GM13977 (cell line): Measurements from ENCODE around the gene NLRC5.

ENCODE experiments used
- DNase-seq: peaks from one replicate; pipeline ENCODE4 v3.0.0; 2012; ENCODE audit warnings: low spot score
- in situ Hi-C: fragments of 300-500 bp; cut with MboI; formaldehyde crosslinking; loops from one replicate; pipeline ENCODE4 v1.12.0; 2022; ENCODE audit warnings: low sequenced_read_pairs, low pct_unique_long_range_greater_than_20kb, mixed read lengths, inconsistent platforms; ENCODE audit not compliant: unreplicated experiment
- TF ChIP-seq, protein P1 (sequence below): IDR thresholded peaks from 2 replicates; pipeline ENCODE4 v1.5.1; 2012; ENCODE audit warnings: mild to moderate bottlenecking, control low read depth; ENCODE audit not compliant: insufficient read depth; ENCODE audit errors: extremely low read depth, missing control alignments

The NLRC5 gene

DNA sequence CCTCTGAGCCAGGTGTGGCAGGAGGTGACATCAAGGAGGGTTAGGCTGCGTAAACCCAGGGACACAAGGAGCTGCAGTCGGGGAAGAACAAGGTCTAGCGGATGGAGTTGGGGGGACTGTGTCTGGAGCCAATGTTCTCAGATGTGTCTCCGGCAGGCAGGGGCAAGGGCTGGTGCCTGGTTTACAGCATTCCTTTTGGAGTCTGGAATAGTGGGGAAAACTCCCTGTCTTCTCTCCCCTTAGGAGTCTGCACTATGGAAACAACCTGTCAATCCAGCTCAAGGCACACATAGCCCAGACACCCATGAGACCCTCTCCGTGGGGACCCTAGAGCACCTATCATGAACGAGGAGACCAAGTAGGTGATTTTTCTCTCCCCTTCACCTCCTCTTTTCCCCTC, 27.5 kb downstream of the NLRC5 start:
- TF ChIP-seq, protein P1, sequence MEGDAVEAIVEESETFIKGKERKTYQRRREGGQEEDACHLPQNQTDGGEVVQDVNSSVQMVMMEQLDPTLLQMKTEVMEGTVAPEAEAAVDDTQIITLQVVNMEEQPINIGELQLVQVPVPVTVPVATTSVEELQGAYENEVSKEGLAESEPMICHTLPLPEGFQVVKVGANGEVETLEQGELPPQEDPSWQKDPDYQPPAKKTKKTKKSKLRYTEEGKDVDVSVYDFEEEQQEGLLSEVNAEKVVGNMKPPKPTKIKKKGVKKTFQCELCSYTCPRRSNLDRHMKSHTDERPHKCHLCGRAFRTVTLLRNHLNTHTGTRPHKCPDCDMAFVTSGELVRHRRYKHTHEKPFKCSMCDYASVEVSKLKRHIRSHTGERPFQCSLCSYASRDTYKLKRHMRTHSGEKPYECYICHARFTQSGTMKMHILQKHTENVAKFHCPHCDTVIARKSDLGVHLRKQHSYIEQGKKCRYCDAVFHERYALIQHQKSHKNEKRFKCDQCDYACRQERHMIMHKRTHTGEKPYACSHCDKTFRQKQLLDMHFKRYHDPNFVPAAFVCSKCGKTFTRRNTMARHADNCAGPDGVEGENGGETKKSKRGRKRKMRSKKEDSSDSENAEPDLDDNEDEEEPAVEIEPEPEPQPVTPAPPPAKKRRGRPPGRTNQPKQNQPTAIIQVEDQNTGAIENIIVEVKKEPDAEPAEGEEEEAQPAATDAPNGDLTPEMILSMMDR: no peak
- no peak for DNase-seq

DNA sequence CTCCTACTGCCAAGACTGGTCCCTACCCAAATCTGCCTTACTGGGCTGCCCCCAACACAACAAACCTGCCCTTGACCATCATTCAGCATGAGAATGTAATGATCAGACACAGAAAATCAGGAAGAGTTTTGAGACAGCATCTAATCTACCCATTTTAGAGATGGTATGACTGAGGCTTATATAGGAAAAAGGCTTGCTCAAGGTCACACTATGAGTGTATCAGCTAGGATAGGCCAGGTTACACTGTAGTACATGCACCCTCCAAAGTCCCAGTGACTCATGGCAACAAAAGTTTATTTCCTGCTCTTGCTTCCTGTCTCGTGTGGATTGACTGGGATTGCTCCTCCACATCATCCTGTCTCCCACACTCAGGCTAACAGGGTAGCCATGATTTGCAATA, 27.9 kb downstream of the NLRC5 start:
- TF ChIP-seq, protein P1: no peak
- DNase-seq: no peak
- in situ Hi-C loops: no loop called here

More for the DNA sequence above, 27.5 kb downstream of the NLRC5 start:
- in situ Hi-C loops: no loop called here

DNA sequence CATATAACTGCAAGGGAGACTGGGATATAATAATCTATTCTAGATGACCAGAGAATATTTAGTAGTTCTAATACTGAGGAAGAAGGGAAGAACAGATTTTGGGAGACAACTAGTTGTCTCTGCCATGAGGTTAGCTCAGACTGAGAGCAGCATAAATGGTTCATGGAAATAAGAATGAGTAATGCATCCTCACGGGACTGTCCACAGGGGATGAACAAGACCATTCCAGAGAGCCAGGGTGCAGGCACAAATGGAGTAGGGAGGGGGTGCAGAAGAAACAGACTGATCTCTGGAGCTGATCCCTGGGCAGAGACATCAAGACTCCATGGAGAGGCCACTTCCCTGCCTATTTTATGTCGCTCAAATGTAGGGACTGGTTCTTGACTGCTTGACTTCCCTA, 30.4 kb downstream of the NLRC5 start:
- in situ Hi-C loops: no loop called here
- TF ChIP-seq, protein P1: no peak
- DNase-seq: no peak

DNA sequence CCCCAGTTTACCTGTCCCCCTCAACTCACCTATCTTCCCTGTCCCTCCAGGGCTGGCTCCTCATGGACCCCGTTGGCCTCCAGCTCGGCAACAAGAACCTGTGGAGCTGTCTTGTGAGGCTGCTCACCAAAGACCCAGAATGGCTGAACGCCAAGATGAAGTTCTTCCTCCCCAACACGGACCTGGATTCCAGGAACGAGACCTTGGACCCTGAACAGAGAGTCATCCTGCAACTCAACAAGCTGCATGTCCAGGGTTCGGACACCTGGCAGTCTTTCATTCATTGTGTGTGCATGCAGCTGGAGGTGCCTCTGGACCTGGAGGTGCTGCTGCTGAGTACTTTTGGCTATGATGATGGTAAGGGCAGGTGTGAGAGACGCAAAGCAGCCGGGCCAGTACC, 31.3 kb downstream of the NLRC5 start:
- no peak for DNase-seq
- in situ Hi-C loops: no loop called here
- TF ChIP-seq, protein P1: no peak

DNA sequence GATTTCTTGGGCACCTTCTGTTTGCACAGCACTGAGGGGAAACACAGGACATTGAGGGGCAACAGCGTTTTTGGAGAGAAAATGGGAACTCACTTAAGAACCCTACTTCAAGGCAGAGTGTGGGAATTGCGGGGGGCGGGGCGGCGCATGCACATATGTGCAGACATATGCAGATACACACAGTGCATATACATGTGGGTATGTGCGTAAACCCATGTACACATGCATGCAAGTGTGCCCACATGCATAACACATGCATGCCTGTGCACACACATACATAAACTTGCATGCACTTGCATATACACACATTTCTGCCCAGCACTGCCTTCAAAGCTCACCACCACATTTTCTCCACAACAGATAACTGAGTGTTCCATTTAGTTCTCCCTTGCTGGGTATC, 32.4 kb downstream of the NLRC5 start:
- in situ Hi-C loops: no loop called here
- TF ChIP-seq, protein P1: no peak
- no peak for DNase-seq

DNA sequence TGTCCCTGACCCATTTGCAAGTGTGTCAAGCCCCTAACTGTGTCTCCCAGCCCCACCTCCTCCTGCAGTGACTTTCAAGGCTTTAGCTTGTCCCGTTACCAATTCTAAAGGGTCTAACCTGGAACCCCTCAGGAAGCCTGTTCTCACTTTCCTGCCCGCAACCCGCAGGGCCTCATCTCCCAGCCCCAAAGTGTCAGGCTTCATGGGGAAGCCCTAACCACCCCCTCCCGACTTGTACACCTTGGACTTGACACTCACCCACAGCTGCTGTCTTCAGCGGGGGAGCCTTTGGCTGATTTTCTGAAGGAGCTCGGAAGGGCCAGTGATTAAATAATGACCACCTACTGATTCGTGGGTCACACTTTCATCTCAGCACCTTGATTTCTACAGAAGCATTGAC, 33.1 kb downstream of the NLRC5 start:
- in situ Hi-C loops: no loop called here
- no peak for DNase-seq
- TF ChIP-seq, protein P1: no peak

DNA sequence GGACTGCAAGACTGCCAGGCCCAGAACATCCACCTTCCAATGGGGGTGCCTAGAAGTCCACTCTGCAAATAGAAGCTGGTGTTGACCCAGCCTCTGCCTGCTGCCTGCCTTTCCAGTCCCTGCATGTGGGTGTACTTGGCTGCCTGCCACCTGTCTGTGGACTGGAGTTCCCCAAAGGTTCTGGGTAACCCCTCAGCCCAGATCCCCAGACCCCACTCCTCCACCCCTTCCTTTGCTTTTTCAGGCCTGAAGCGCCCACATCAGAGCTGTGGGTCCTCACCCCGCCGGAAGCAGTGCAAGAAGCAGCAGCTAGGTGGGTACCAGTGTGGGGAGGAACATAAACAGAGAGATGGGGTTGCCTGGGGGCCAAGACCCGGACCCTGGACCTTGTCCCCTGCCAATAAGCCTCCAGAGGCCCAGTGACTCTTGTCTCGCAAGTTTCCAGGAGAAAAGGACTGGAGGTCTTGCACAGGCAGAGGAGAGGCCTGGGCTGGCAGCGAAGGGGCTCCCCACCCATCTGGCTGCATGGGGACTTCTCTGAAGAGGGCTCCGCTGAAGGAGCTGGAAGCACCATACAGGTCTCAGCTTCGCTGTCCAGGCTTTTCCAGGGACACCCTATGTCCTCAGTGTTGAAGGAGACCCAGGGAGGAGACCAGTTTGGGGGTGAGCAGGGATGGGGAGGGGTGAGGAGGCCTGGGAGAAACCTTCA, 34.3 kb downstream of the NLRC5 start:
- TF ChIP-seq, protein P1: no peak
- DNase-seq: no peak
- in situ Hi-C loops: no loop called here
